Stomach (tissue), 9 donors: ENCODE data around the gene EGFLAM. TPM values are rescaled to one million over a fixed set of nuclear protein-coding genes. Genes with fewer than 3 reads are reported as not detected.
A peak's percentile ranks its signal among the peaks of the same experiment; 100 is the strongest.

ENCODE experiments used
- DNase-seq, 2 donors: peaks; one replicate each; pipeline versions ENCODE4 v3.0.0 to v3.0.0-alpha.2; 2013 to 2019
- H3K27ac ChIP-seq, 5 donors: fragments of 200-600 bp in 4 of 5; sonication (generic) in 4 of 5; one replicate each; pipeline ENCODE4 v1.5.1; 2013 to 2019; ENCODE audit warnings: mild to moderate bottlenecking in 1 of 5, moderate library complexity in 1 of 5
- H3K27me3 ChIP-seq, 3 donors: fragments of 200-600 bp; sonication (generic); one replicate each; pipeline ENCODE4 v1.5.1; 2017 to 2019; ENCODE audit warnings: mixed run types in 1 of 3
- H3K36me3 ChIP-seq, 4 donors: fragments of 200-600 bp; sonication (generic); 1 replicate in 3 of 4; 2 replicates in 1 of 4; pipeline ENCODE4 v1.5.1; 2016 to 2019
- H3K4me1 ChIP-seq, 4 donors: fragments of 200-600 bp; sonication (generic); one replicate each; pipeline ENCODE4 v1.5.1; 2016 to 2019
- H3K4me3 ChIP-seq, 4 donors: fragments of 200-600 bp; sonication (generic) in 3 of 4; one replicate each; pipeline ENCODE4 v1.5.1; 2016 to 2019; ENCODE audit warnings: mild to moderate bottlenecking in 1 of 4
- H3K9me3 ChIP-seq, 4 donors: fragments of 200-600 bp; sonication (generic); one replicate each; pipeline ENCODE4 v1.5.1; 2016 to 2019
- EP300 ChIP-seq: sonication (generic); formaldehyde crosslinking; IDR thresholded peaks from one replicate; pipeline ENCODE4 v1.6.1; 2017; ENCODE audit warnings: antibody characterized with exemption
- POLR2A ChIP-seq, 4 donors: fragments of 450-650 bp; IDR thresholded peaks; one replicate each; pipeline ENCODE4 v1.6.1; 2016; ENCODE audit warnings: antibody characterized with exemption in 4 of 4, control low read depth in 2 of 4, mild to moderate bottlenecking in 1 of 4, moderate library complexity in 1 of 4
- POLR2AphosphoS5 ChIP-seq, 3 donors: sonication (generic); formaldehyde crosslinking; IDR thresholded peaks; one replicate each; pipeline ENCODE4 v1.6.1; 2016; ENCODE audit warnings: antibody characterized with exemption in 3 of 3
- WGBS, 5 donors: extraction: QIAGEN DNeasy Blood & Tissue Kit in 3 of 5; methylation state at CpG; one replicate each; pipeline versions ENCODE4 v1.1.5 to v1.1.7; 2013 to 2018; 5-methylcytosine and 5-hydroxymethylcytosine counted together
- intact Hi-C: fragments of 100-400 bp; cut with DNase I; formaldehyde crosslinking; loops from one replicate; pipeline ENCODE4 v1.15.1; 2023; ENCODE audit warnings: low total_unique reads
- polyA plus RNA-seq, 3 donors: library from polyadenylated mRNA; stranded (reverse); fragments of 200-250 nt; gene quantifications; one replicate each; pipeline ENCODE4 v1.2.3, GENCODE V29; 2013
- total RNA-seq, 5 donors: library from RNA; depleted of rRNA; stranded (reverse); fragments of >200 nt; gene quantifications; one replicate each; pipeline versions ENCODE4 v1.1.0 to v1.2.3, GENCODE V29; 2014 to 2016
- TF ChIP-seq, protein P1 (sequence below), 7 experiments: fragments of 450-650 bp in 4 of 7; fragments of 200-600 bp in 3 of 7; sonication (generic) in 3 of 7; IDR thresholded peaks; one replicate each; pipeline ENCODE4 v1.5.1; 2016 to 2019; ENCODE audit warnings: antibody characterized with exemption in 7 of 7, control low read depth in 2 of 7, mild to moderate bottlenecking in 1 of 7
- donor health status: healthy with polysubstance abuse.
- donor health status: Bipolar disorder and iron deficiency.
- donor health status: healthy.

EGFLAM gene
- total and polyA plus RNA-seq, 8 donors: 0.61 to 5.9 (median 1.4) TPM; not detected in 3

GRCh38 chr5:38364825-38365224 is 106.5 kb downstream of the EGFLAM start:
- 51 to 83% (median 75%) methylated on average over 2 of the region's 2 CpGs for WGBS, 5 donors
- Histone ChIP-seq H3K36me3 (no peaks in the 10 kb centered on the region), H3K27me3 (no peaks in the 10 kb centered on the region), H3K27ac (no peak overlapping the region), H3K4me3 (no peak overlapping the region), H3K4me1 (no peaks in the 10 kb centered on the region), H3K9me3 (no peaks in the 10 kb centered on the region)
- no peak for DNase-seq
- TF ChIP-seq POLR2A (IDR thresholded peaks at IDR 0.05) (no peak), EP300 (no peak), POLR2AphosphoS5 (IDR thresholded peaks at IDR 0.05) (no peak)
- TF ChIP-seq, protein P1, sequence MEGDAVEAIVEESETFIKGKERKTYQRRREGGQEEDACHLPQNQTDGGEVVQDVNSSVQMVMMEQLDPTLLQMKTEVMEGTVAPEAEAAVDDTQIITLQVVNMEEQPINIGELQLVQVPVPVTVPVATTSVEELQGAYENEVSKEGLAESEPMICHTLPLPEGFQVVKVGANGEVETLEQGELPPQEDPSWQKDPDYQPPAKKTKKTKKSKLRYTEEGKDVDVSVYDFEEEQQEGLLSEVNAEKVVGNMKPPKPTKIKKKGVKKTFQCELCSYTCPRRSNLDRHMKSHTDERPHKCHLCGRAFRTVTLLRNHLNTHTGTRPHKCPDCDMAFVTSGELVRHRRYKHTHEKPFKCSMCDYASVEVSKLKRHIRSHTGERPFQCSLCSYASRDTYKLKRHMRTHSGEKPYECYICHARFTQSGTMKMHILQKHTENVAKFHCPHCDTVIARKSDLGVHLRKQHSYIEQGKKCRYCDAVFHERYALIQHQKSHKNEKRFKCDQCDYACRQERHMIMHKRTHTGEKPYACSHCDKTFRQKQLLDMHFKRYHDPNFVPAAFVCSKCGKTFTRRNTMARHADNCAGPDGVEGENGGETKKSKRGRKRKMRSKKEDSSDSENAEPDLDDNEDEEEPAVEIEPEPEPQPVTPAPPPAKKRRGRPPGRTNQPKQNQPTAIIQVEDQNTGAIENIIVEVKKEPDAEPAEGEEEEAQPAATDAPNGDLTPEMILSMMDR (IDR thresholded peaks at IDR 0.05): no peak
- intact Hi-C loops: no loop called here

DNA sequence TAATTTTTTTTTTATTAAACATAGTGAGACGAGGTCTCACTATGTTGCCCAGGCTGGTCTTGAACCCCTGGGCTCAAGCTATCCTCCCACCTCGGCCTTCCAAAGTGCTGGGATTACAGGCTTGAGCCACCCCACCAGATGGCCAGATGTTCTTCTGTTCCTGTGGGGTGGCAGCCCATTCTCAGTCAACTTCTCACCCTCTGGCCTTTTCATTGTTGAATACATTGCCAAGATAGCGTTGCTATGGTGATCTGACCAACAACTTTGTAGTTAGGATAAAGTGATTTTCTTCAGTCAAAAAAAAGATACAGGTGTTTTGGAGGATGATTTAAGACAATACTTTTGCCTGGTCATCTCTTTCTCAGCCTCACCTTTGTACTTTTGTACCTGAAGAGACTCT is 109.1 kb downstream of the EGFLAM start:
- WGBS, 5 donors: 34 to 62% (median 43%) methylated on average over 3 of the region's 3 CpGs

DNA sequence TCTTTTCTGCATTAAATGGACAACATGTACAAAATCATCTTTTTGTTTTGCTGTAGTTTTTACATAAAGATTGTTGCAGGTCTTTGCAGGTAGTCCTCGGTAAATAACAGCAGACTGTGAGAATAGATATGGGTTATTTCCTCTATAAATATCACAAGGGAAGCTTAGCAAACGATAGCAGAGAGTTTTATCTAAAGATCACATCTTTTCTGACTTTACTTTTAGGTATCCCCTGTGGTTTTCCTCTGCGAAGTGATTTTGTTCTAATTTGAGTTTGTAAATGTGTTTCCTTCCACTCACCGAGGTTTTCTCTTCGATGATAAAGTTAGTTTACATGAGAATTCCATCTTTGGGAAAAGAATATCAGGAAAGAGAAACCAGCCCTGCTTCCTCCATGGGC is 109.6 kb downstream of the EGFLAM start:
- Histone ChIP-seq H3K36me3 (no peaks in the 10 kb centered on the region), H3K4me1 (no peaks in the 10 kb centered on the region), H3K9me3 (no peaks in the 10 kb centered on the region), H3K4me3 (no peak overlapping the region), H3K27me3 (no peaks in the 10 kb centered on the region), H3K27ac (no peak overlapping the region)
- intact Hi-C loops: no loop called here
- DNase-seq: no peak
- TF ChIP-seq, protein P1 (IDR thresholded peaks at IDR 0.05): no peak
- TF ChIP-seq POLR2AphosphoS5 (IDR thresholded peaks at IDR 0.05): no peak
- no peak for TF ChIP-seq POLR2A (IDR thresholded peaks at IDR 0.05)
- TF ChIP-seq EP300: no peak
- 8 to 23% (median 11%) methylated on average over 5 of the region's 5 CpGs for WGBS, 5 donors

More for the DNA sequence above, 109.1 kb downstream of the EGFLAM start:
- Histone ChIP-seq H3K27ac (no peak overlapping the region), H3K9me3 (no peaks in the 10 kb centered on the region), H3K4me3 (no peak overlapping the region), H3K36me3 (no peaks in the 10 kb centered on the region), H3K27me3 (no peaks in the 10 kb centered on the region), H3K4me1 (no peaks in the 10 kb centered on the region)
- TF ChIP-seq POLR2A (IDR thresholded peaks at IDR 0.05) (no peak), EP300 (no peak), POLR2AphosphoS5 (IDR thresholded peaks at IDR 0.05) (no peak)
- TF ChIP-seq, protein P1 (IDR thresholded peaks at IDR 0.05): no peak
- peak in 1 of 2 donors; percentile 21 for DNase-seq
- intact Hi-C loops: no loop called here

GRCh38 chr5:38369692-38370091 is 111.3 kb downstream of the EGFLAM start:
- TF ChIP-seq EP300 (no peak), POLR2AphosphoS5 (IDR thresholded peaks at IDR 0.05) (no peak), POLR2A (IDR thresholded peaks at IDR 0.05) (no peak)
- TF ChIP-seq, protein P1 (IDR thresholded peaks at IDR 0.05): no peak
- Histone ChIP-seq H3K9me3 (no peaks in the 10 kb centered on the region), H3K4me1 (no peaks in the 10 kb centered on the region), H3K27ac (no peak overlapping the region), H3K4me3 (no peak overlapping the region), H3K27me3 (no peaks in the 10 kb centered on the region), H3K36me3 (no peaks in the 10 kb centered on the region)
- 46 to 67% (median 55%) methylated on average over 5 of the region's 5 CpGs for WGBS, 5 donors
- peak in 1 of 2 donors; percentile 22 for DNase-seq
- intact Hi-C loops: no loop called here
